ENCODE measurements around the gene BDKRB2.

GRCh38 chr14:96212140-96212539 is 7.5 kb downstream of the BDKRB2 start:
- no peak for TF ChIP-seq LEF1 (IDR thresholded peaks at IDR 0.05; ENCODE audit: borderline replicate concordance)
- no peak for TF ChIP-seq FOXM1 (IDR thresholded peaks at IDR 0.05; ENCODE audit: borderline replicate concordance)
- TF ChIP-seq PKNOX1 (IDR thresholded peaks at IDR 0.05) = no peak
- TF ChIP-seq SP1 (IDR thresholded peaks at IDR 0.05) = no peak
- no peak for TF ChIP-seq ZNF384 (IDR thresholded peaks at IDR 0.05)
- no peak for TF ChIP-seq TARDBP (IDR thresholded peaks at IDR 0.05)
- no peak for TF ChIP-seq BHLHE40 (IDR thresholded peaks at IDR 0.05; ENCODE audit: borderline replicate concordance)
- TF ChIP-seq FOXA1 (IDR thresholded peaks at IDR 0.05) = no peak
- no peak for TF ChIP-seq HDGF (IDR thresholded peaks at IDR 0.05; ENCODE audit: borderline replicate concordance)
- TF ChIP-seq SUZ12 (IDR thresholded peaks at IDR 0.05) = no peak
- TF ChIP-seq L3MBTL2 (conservative IDR thresholded peaks at IDR 0.05) = no peak
- no peak for TF ChIP-seq NFRKB (IDR thresholded peaks at IDR 0.05)

Measured in HEK293T (cell line).